Progenitor cell of endocrine pancreas (in vitro differentiated cells): ENCODE measurements around the gene TAF4. TPM values are rescaled to one million over a fixed set of nuclear protein-coding genes. Genes with fewer than 3 reads are reported as not detected.
A peak's percentile ranks its signal among the peaks of the same experiment; 100 is the strongest.

ENCODE experiments used
- DNase-seq: peaks from one replicate; pipeline ENCODE4 v3.0.0; 2021; ENCODE audit warnings: low spot score; ENCODE audit not compliant: unreplicated experiment
- H3K27ac Mint-ChIP-seq: 2 replicates; pipeline ENCODE4 v1.8.0; 2021; ENCODE audit warnings: mild to moderate bottlenecking, moderate library complexity, mixed read lengths
- H3K27me3 Mint-ChIP-seq: 2 replicates; pipeline ENCODE4 v1.8.0; 2021; ENCODE audit warnings: mixed read lengths
- H3K36me3 Mint-ChIP-seq: 2 replicates; pipeline ENCODE4 v1.8.0; 2022; ENCODE audit warnings: mixed read lengths; ENCODE audit not compliant: insufficient read depth
- H3K4me1 Mint-ChIP-seq: 2 replicates; pipeline ENCODE4 v1.8.0; 2021; ENCODE audit warnings: low read depth, mixed read lengths
- H3K4me3 Mint-ChIP-seq: 2 replicates; pipeline ENCODE4 v1.8.0; 2021; ENCODE audit warnings: low read depth, mild to moderate bottlenecking, moderate library complexity, mixed read lengths
- H3K9me3 Mint-ChIP-seq: 2 replicates; pipeline ENCODE4 v1.8.0; 2021; ENCODE audit warnings: low read depth, mixed read lengths
- CTCF ChIP-seq: fragments of 200-600 bp; sonication (generic); IDR thresholded peaks from one replicate; pipeline ENCODE4 v1.5.0; 2021; ENCODE audit warnings: antibody characterized with exemption, mild to moderate bottlenecking; ENCODE audit not compliant: unreplicated experiment
- total RNA-seq: library from RNA; stranded (reverse); gene quantifications from 2 replicates; pipeline ENCODE4 v1.2.1, GENCODE V29; 2021

TAF4 gene
- total RNA-seq, 1 donor from 2014 or later = 34.7 TPM

- peak overlapping the region; percentile 80 for H3K4me3 Mint-ChIP-seq
- H3K4me1 Mint-ChIP-seq = peaks cover 28% of the 10 kb centered on the region
- peaks cover 3% of the 10 kb centered on the region for H3K36me3 Mint-ChIP-seq
- no peaks in the 10 kb centered on the region for H3K9me3 Mint-ChIP-seq
- TF ChIP-seq CTCF = no peak
- no peaks in the 10 kb centered on the region for H3K27me3 Mint-ChIP-seq
- no peak for DNase-seq
- peak overlapping the region; percentile 99 for H3K27ac Mint-ChIP-seq
Measured at GRCh38 chr20:62066983-62067433, 1.3 kb upstream of the TAF4 start.

- no peak for TF ChIP-seq CTCF
- H3K27ac Mint-ChIP-seq = peak overlapping the region; percentile 99
Measured at GRCh38 chr20:62066339-62066982, 780 bp upstream of the TAF4 start.

DNA sequence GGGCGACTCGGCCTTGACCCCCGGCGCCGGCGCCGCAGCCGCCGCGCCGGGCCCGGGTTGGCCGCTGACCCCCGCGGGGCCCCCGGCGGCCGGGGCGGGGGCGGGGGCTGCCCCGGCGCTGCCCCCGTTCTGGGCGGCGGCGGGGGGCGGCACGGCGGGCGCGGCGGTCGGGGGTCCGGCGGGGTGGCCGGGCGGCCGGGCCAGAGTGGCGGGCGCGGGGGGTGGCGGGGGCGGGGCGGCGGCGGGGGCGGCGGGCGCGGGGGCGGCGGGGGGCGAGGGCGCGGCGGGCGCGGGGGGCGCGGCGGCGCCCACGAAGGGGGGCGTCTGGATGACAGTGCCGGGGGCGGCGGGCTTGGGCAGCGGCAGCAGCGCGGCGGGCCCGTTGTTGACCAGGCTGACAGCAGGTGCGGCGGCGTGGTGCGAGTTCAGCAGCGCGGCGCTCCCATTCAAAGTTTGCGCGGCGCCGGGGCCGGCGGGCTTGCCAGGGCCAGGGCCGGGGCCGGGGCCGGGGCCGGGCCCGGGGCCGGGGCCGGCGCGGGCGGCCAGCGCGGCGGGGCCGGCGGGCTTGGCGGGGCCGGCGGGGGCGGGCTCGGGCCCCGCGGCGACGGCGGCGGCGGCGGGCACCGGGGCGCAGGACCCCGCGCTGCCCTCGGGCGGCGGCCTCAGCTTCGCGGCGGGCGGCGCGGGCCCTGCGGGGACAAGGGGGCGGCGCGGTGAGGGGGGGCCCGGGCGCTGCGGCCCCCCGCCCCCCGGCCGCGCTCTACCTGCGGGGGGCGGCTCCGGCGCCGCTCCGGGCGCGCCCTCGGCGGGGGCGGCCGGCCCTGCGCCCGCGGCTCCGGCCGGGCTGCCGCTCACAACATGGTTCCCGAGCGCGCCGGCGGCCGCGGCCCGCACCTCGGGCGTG lies 659 bp downstream of the TAF4 start:
- H3K4me1 Mint-ChIP-seq = peaks cover 31% of the 10 kb centered on the region
- H3K36me3 Mint-ChIP-seq = peaks cover 3% of the 10 kb centered on the region
- H3K27ac Mint-ChIP-seq = no peak overlapping the region
- no peaks in the 10 kb centered on the region for H3K9me3 Mint-ChIP-seq
- no peak for TF ChIP-seq CTCF
- no peak for DNase-seq
- no peaks in the 10 kb centered on the region for H3K27me3 Mint-ChIP-seq
- H3K4me3 Mint-ChIP-seq = no peak overlapping the region

More at GRCh38 chr20:62066339-62066982, 780 bp upstream of the TAF4 start:
- Mint-ChIP-seq H3K4me3 (peak overlapping the region; percentile 80), H3K27me3 (no peaks in the 10 kb centered on the region), H3K36me3 (peaks cover 3% of the 10 kb centered on the region), H3K9me3 (no peaks in the 10 kb centered on the region), H3K4me1 (peaks cover 28% of the 10 kb centered on the region)
- peak; percentile 85 for DNase-seq

- H3K9me3 Mint-ChIP-seq = no peaks in the 10 kb centered on the region
- H3K27me3 Mint-ChIP-seq = no peaks in the 10 kb centered on the region
- DNase-seq = peak; percentile 45
- peaks cover 3% of the 10 kb centered on the region for H3K36me3 Mint-ChIP-seq
- no peak for TF ChIP-seq CTCF
- peak overlapping the region; percentile 80 for H3K4me3 Mint-ChIP-seq
- peak overlapping the region; percentile 93 for H3K27ac Mint-ChIP-seq
- H3K4me1 Mint-ChIP-seq = peaks cover 38% of the 10 kb centered on the region
Measured at GRCh38 chr20:62063981-62064769, 1.5 kb downstream of the TAF4 start.
